Loucy (cell line): ENCODE data around the gene SCO2.

Source experiments
- EZH2phosphoT487 ChIP-seq: fragments of 200-600 bp; IDR thresholded peaks from 2 replicates; pipeline ENCODE4 v1.6.1; 2018; ENCODE audit warnings: antibody characterized with exemption, mild to moderate bottlenecking, moderate library complexity, borderline replicate concordance
- TF ChIP-seq, protein P1 (sequence below): fragments of 200-600 bp; sonication (generic); conservative IDR thresholded peaks from 2 replicates; pipeline ENCODE4 v1.5.1; 2014; ENCODE audit warnings: mild to moderate bottlenecking, antibody characterized with exemption, low read length

DNA sequence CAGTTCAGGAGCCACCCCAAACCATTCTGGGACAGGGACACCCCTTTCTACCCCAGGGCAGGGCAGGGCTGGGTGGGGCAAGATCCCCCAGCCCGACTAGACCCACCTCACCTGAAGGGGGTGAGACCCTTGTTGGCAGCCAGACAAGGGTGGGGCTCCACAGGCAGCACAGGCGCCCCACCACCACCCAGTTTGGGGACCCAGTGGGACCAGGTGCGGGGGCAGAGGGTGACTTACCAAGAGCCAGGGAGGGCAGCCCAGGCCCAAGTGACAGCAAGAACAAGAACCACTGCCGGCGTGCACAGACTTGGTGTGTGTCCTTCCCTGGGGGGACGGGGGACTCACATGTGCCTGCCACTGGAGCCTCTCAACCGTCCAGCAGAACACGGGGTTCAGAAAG is 41.8 kb downstream of the SCO2 start:
- TF ChIP-seq, protein P1, sequence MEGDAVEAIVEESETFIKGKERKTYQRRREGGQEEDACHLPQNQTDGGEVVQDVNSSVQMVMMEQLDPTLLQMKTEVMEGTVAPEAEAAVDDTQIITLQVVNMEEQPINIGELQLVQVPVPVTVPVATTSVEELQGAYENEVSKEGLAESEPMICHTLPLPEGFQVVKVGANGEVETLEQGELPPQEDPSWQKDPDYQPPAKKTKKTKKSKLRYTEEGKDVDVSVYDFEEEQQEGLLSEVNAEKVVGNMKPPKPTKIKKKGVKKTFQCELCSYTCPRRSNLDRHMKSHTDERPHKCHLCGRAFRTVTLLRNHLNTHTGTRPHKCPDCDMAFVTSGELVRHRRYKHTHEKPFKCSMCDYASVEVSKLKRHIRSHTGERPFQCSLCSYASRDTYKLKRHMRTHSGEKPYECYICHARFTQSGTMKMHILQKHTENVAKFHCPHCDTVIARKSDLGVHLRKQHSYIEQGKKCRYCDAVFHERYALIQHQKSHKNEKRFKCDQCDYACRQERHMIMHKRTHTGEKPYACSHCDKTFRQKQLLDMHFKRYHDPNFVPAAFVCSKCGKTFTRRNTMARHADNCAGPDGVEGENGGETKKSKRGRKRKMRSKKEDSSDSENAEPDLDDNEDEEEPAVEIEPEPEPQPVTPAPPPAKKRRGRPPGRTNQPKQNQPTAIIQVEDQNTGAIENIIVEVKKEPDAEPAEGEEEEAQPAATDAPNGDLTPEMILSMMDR: no peak
- TF ChIP-seq EZH2phosphoT487: no peak
